Esophagus muscularis mucosa (tissue), 4 donors: ENCODE data around the gene ACTRT3. TPM values are rescaled to one million over a fixed set of nuclear protein-coding genes. Genes with fewer than 3 reads are reported as not detected.

Experiments used
- DNase-seq: peaks from one replicate; pipeline ENCODE4 v3.0.0-alpha.2; 2017; ENCODE audit errors: extremely low spot score
- H3K27ac ChIP-seq, 4 donors: fragments of 200-600 bp; sonication (generic); replicated peaks in 1 of 4; 1 replicate in 3 of 4; 2 replicates in 1 of 4; pipeline ENCODE4 v1.5.1; 2016 to 2019; ENCODE audit warnings: mild to moderate bottlenecking in 1 of 4
- H3K27me3 ChIP-seq, 4 donors: fragments of 200-600 bp; sonication (generic); one replicate each; pipeline versions ENCODE4 v1.5.1 to v1.6.0; 2016 to 2019
- H3K36me3 ChIP-seq, 4 donors: fragments of 200-600 bp; sonication (generic); one replicate each; pipeline ENCODE4 v1.5.1; 2016 to 2019
- H3K4me1 ChIP-seq, 4 donors: fragments of 200-600 bp; sonication (generic); one replicate each; pipeline ENCODE4 v1.5.1; 2016 to 2019
- H3K4me3 ChIP-seq, 4 donors: fragments of 200-600 bp; sonication (generic); 1 replicate in 2 of 4; 2 replicates in 2 of 4; pipeline ENCODE4 v1.5.1; 2016 to 2019; ENCODE audit warnings: mild to moderate bottlenecking in 4 of 4, moderate library complexity in 1 of 4
- H3K9me3 ChIP-seq, 4 donors: fragments of 200-600 bp; sonication (generic); 1 replicate in 3 of 4; 2 replicates in 1 of 4; pipeline ENCODE4 v1.5.1; 2016 to 2019
- CTCF ChIP-seq, 3 experiments: fragments of 200-600 bp in 2 of 3; fragments of 450-650 bp in 1 of 3; sonication (generic) in 2 of 3; IDR thresholded peaks; one replicate each; pipeline ENCODE4 v1.5.1; 2017 to 2019; ENCODE audit warnings: antibody characterized with exemption in 3 of 3, mild to moderate bottlenecking in 2 of 3, moderate library complexity in 1 of 3
- EP300 ChIP-seq: sonication (generic); formaldehyde crosslinking; IDR thresholded peaks from one replicate; pipeline ENCODE4 v1.6.1; 2017; ENCODE audit warnings: antibody characterized with exemption
- POLR2A ChIP-seq: fragments of 450-650 bp; IDR thresholded peaks from one replicate; pipeline ENCODE4 v1.6.1; 2017; ENCODE audit warnings: antibody characterized with exemption, moderate library complexity, mild to moderate bottlenecking, low read depth
- POLR2AphosphoS5 ChIP-seq, 2 donors: sonication (generic); formaldehyde crosslinking; IDR thresholded peaks; one replicate each; pipeline ENCODE4 v1.6.1; 2017; ENCODE audit warnings: antibody characterized with exemption in 2 of 2
- WGBS: methylation state at CpG from one replicate; pipeline ENCODE4 v1.1.5; 2018; 5-methylcytosine and 5-hydroxymethylcytosine counted together
- intact Hi-C: fragments of 100-400 bp; cut with DNase I; formaldehyde crosslinking; loops from one replicate; pipeline ENCODE4 v1.15.1; 2023
- total RNA-seq, 4 donors: library from RNA; depleted of rRNA; stranded (reverse); fragments of >200 nt; gene quantifications; one replicate each; pipeline versions ENCODE4 v1.1.0 to v1.2.1, GENCODE V29; 2016

Gene ACTRT3
- total RNA-seq, 4 donors from 2014 or later, result 2.7 to 4.5 (median 4.3) TPM

DNA sequence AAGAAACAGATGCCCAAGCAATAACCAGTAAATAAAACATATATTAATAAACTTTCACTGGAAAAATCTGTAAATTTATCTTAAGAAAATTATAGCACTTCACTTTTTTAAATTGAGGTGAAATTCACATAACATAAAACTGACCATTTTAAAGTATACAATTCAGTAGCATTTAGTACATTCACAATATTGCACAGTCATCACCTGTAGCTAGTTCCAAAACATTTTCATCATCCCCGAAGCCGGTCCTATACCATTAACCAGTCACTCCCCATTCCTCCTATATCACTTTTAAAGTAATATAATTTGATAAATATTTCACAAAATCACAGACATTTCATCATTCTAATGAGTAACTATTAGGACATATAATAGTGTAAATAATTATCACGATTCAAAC is 35.3 kb upstream of the ACTRT3 start:
- no peak for DNase-seq
- H3K27ac ChIP-seq, result no peak overlapping the region
- no peak overlapping the region for H3K4me3 ChIP-seq
- TF ChIP-seq CTCF (IDR thresholded peaks at IDR 0.05) (no peak), POLR2A (no peak), EP300 (no peak), POLR2AphosphoS5 (IDR thresholded peaks at IDR 0.05) (no peak)
- H3K36me3 ChIP-seq, result peaks cover 0 to 35% (median 2%) of the 10 kb centered on the region in 4 donors
- intact Hi-C loops, result no loop called here
- peaks cover 0 to 7% (median 0%) of the 10 kb centered on the region in 4 donors for H3K4me1 ChIP-seq
- no peaks in the 10 kb centered on the region for H3K9me3 ChIP-seq
- WGBS, result 92% methylated on average over 3 of the region's 3 CpGs
- H3K27me3 ChIP-seq, result no peaks in the 10 kb centered on the region

DNA sequence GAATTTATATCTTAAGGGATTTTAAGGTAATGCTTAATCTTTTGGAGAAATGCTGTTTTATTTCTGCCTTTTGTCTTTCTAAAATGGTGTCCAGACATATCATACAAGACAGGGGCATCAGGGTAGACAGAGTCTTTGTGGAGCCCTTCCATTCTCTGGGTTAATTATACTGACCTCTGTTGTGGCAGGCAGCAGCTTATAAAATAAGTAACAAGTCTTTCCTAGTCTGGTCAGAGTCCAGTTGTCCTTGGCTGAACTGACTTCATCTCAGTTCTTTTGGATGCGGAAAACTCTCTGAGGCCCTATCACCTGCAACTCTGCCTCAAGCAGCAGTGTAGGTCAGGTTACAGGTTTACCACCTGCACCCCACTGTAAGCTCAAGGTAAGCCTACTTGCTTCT is 23.0 kb upstream of the ACTRT3 start:
- intact Hi-C loops, result no loop called here
- Histone ChIP-seq H3K4me1 (no peaks in the 10 kb centered on the region), H3K27ac (no peak overlapping the region), H3K9me3 (no peaks in the 10 kb centered on the region), H3K4me3 (no peak overlapping the region), H3K27me3 (no peaks in the 10 kb centered on the region), H3K36me3 (peaks cover 5 to 48% (median 35%) of the 10 kb centered on the region in 4 donors)
- TF ChIP-seq EP300 (no peak), POLR2A (no peak), CTCF (IDR thresholded peaks at IDR 0.05) (no peak), POLR2AphosphoS5 (IDR thresholded peaks at IDR 0.05) (no peak)
- DNase-seq, result no peak
- 100% methylated on average over 1 of the region's 1 CpG for WGBS

DNA sequence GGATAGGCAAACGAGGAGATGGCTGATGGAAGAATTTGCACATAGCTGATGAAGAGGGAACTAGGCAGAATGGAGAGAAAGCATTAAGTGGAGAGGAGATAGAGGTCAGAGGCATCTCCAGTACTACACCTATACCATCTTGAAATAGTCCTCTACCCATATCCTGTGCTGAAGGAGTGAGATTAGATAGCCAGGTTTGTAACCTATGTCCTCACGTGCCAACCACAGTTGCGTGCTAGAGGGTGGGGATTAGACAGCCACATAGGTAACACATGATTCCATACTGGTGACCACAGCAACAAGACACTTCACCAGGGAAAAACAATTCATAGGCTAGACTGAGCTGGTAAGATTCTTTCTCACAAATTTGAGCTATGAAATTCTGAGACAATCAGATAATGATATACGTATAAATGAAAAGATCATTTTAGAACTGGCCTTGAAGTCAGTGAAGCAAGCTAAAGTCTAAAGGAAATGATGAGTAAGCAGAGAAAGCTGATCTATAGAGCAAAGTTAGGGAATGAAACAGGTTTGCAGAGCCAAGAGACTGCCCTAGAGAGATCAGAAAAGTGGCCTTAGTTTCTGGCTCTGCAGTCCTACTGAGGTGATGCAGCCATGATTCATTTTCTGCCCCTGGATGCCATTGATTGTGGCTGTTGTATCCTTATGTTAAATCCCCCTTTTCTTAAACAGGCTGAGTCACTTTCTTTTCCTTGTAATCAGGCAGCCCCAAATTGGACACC is 21.5 kb upstream of the ACTRT3 start:
- no peak for DNase-seq
- peaks cover 20 to 63% (median 46%) of the 10 kb centered on the region in 4 donors for H3K36me3 ChIP-seq
- intact Hi-C loops, result no loop called here
- 84% methylated on average over 4 of the region's 4 CpGs for WGBS
- H3K4me3 ChIP-seq, result no peak overlapping the region
- no peak overlapping the region for H3K27ac ChIP-seq
- H3K27me3 ChIP-seq, result no peaks in the 10 kb centered on the region
- no peaks in the 10 kb centered on the region for H3K4me1 ChIP-seq
- TF ChIP-seq CTCF (IDR thresholded peaks at IDR 0.05) (no peak), EP300 (no peak), POLR2AphosphoS5 (IDR thresholded peaks at IDR 0.05) (no peak), POLR2A (no peak)
- H3K9me3 ChIP-seq, result no peaks in the 10 kb centered on the region

DNA sequence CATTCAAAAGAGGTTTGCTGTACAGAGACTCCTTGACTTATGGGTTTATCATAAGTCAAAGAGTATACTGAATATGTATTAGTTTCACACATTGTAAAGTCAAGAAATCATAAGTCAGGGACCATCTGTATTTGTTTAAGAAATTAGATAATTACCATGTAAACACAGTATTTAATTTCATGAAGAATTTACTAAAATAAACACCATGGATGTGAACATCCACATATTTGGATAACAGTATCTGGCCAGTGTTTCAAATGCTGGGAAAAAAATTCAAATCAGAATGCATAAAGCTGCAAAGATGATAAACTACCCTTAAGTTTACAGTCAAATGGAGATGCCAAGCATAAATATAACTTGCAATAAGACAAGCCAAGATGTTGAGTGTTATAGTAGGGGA is 20.9 kb upstream of the ACTRT3 start:
- Histone ChIP-seq H3K36me3 (peaks cover 26 to 70% (median 53%) of the 10 kb centered on the region in 4 donors), H3K9me3 (no peaks in the 10 kb centered on the region), H3K4me1 (no peaks in the 10 kb centered on the region), H3K27me3 (no peaks in the 10 kb centered on the region), H3K4me3 (no peak overlapping the region), H3K27ac (no peak overlapping the region)
- intact Hi-C loops, result no loop called here
- TF ChIP-seq EP300 (no peak), POLR2A (no peak), POLR2AphosphoS5 (IDR thresholded peaks at IDR 0.05) (no peak), CTCF (IDR thresholded peaks at IDR 0.05) (no peak)
- no peak for DNase-seq

- Histone ChIP-seq H3K9me3 (no peaks in the 10 kb centered on the region), H3K27me3 (no peaks in the 10 kb centered on the region), H3K4me1 (no peaks in the 10 kb centered on the region), H3K36me3 (peaks cover 36 to 92% (median 62%) of the 10 kb centered on the region in 4 donors), H3K27ac (no peak overlapping the region), H3K4me3 (no peak overlapping the region)
- 82% methylated on average over 1 of the region's 1 CpG for WGBS
- TF ChIP-seq POLR2A (no peak), POLR2AphosphoS5 (IDR thresholded peaks at IDR 0.05) (no peak), EP300 (no peak), CTCF (IDR thresholded peaks at IDR 0.05) (no peak)
- intact Hi-C loops, result no loop called here
- no peak for DNase-seq
These were observed 18.4 kb upstream of the ACTRT3 start for GRCh38 chr3:169787791-169788190.
